ENCODE results near the gene SYTL1. TPM values are rescaled to one million over a fixed set of nuclear protein-coding genes. Genes with fewer than 3 reads are reported as not detected.

Gene SYTL1
- total RNA-seq, 4 donors from 2014 or later, result 12.4 to 23.9 (median 18.4) TPM

DNA sequence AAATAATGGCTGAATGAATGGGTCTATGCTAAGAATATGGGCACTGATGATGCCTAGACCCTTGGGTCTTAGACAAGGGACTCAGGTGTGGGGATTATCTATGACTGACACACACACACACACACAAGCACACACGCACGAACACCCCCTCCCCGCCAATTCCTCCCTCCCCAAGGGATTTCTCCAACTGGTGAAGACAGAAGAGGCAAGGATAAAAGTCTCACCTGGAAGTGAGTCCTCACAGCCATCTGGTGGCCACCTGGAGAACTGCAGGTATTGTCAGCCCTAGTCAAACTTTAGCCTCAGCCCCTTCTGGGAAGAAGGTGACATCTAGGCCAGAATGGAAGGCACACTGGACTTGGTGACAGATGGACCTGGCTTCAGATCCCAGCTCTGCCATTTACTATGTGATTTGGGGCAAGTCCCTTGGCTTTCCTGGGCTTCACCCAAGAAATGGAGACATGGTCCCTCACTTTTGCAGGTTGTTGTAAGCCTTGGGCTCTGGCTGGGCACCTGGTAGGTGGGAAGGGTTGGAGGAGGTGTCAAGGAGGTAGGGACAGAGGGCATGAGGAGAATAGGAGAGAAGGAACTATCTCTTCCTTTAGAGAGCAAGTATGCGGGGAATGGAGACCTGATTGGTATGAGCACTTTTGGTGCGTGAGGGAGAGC, 46.6 kb downstream of the SYTL1 start:
- intact Hi-C loops (cut with DNase I), result no loop called here
- no peaks in the 10 kb centered on the region for H3K9me3 ChIP-seq
- H3K4me3 ChIP-seq (replicated peaks in 1 of 3), result no peak overlapping the region
- peak; percentile 79 to 85 for DNase-seq
- TF ChIP-seq, protein P1, sequence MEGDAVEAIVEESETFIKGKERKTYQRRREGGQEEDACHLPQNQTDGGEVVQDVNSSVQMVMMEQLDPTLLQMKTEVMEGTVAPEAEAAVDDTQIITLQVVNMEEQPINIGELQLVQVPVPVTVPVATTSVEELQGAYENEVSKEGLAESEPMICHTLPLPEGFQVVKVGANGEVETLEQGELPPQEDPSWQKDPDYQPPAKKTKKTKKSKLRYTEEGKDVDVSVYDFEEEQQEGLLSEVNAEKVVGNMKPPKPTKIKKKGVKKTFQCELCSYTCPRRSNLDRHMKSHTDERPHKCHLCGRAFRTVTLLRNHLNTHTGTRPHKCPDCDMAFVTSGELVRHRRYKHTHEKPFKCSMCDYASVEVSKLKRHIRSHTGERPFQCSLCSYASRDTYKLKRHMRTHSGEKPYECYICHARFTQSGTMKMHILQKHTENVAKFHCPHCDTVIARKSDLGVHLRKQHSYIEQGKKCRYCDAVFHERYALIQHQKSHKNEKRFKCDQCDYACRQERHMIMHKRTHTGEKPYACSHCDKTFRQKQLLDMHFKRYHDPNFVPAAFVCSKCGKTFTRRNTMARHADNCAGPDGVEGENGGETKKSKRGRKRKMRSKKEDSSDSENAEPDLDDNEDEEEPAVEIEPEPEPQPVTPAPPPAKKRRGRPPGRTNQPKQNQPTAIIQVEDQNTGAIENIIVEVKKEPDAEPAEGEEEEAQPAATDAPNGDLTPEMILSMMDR (IDR thresholded peaks at IDR 0.05), result peak; percentile 77 to 95 (median 88)
- TF ChIP-seq POLR2A (IDR thresholded peaks at IDR 0.05), result no peak
- peaks cover 13 to 19% of the 10 kb centered on the region in 2 donors for H3K4me1 ChIP-seq
- H3K36me3 ChIP-seq, result no peaks in the 10 kb centered on the region
- H3K27ac ChIP-seq, result peak overlapping the region in 2 of 3 donors; percentile 24 to 53
- 36 to 39% methylated on average over 5 of the region's 5 CpGs for WGBS, 2 donors
- no peaks in the 10 kb centered on the region for H3K27me3 ChIP-seq

DNA sequence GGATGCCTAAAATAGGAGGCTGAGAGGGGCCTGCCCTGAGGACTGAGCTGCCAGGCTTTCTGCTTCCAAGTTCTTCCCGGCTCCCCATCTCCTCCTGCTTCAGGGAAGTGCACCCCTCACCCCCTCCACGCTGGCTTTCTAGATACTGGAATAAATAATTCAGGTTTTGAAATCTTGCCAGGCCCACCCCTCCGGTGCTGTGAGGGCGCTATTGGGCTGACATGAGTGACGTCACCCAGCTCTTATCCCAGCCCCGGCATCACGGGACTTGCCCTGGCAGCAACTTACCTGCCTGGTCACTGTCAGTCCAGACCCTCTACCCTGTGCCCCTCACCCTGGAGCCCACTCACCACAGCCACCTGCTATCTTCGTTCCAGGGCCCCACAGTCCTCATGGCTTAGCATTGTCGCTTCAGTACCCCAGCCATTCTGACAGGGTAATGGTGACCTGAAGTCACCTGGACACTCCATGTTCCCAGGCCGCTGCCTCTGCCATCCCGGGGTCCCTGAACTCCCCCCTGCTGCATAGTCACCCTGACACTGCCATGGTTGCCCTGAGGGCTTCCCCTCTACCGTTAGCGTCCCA, 49.8 kb downstream of the SYTL1 start:
- peak overlapping the region in 2 of 3 donors; percentile 39 to 40 for H3K27ac ChIP-seq
- H3K27me3 ChIP-seq, result no peaks in the 10 kb centered on the region
- intact Hi-C loops (cut with DNase I), result loop anchor here (5.0 to 10.0 kb wide), 3 partner anchors 34 to 287 kb away; no protein-coding TSS in a partner anchor
- TF ChIP-seq, protein P1 (IDR thresholded peaks at IDR 0.05), result no peak
- peak in 1 of 2 donors; percentile 55 for TF ChIP-seq POLR2A (IDR thresholded peaks at IDR 0.05)
- no peaks in the 10 kb centered on the region for H3K36me3 ChIP-seq
- peak overlapping the region in 1 of 3 donors; percentile 45 for H3K4me3 ChIP-seq (replicated peaks in 1 of 3)
- DNase-seq, result peak; percentile 76 to 77
- H3K4me1 ChIP-seq, result peaks cover 19 to 23% of the 10 kb centered on the region in 2 donors
- H3K9me3 ChIP-seq, result no peaks in the 10 kb centered on the region
- WGBS, 2 donors, result 12 to 13% methylated on average over 12 to 13 of the region's 13 CpGs

DNA sequence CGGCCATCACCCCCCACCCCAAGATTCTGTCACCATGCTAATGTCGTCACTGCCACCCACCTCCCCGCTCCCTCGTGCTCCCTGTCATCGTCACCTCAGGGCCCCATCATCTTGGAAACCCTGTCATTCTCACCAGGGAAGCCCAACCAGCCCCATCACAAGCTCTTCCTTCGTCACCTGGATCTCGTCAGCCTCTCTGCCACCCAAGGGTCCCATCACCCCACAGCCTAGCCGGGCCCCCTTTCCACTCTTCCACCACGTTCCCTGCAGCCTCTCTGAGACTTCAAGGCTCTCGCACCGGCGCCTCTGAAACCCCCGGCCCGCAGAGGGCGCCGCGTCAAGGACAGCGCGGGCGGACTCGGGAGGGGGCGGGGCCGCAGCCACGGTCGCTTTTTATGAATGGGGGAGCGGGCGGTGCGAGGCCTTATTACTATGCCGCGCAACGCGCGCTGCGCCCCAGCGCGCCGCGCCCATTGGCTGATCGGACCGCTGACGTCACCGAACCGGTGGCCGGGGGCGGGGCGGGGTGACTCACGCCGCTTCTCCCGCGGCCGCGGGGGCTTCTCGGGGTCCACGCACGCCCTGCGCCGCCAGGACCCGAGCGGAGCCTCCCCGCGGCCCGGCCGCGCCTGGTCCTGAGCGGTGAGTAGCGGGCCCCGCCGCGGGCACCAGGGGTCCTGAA, 50.4 kb downstream of the SYTL1 start, which contains the start of gene GPR3:
Gene GPR3 (plus strand): TSS at position 527 of the 682 bp plus-strand sequence. CDS start 1,177 bp downstream, outside the sequence.
- no peaks in the 10 kb centered on the region for H3K36me3 ChIP-seq
- peak within 1 kb of the TSS in 2 of 3 donors; percentile 10 to 45 for H3K4me3 ChIP-seq (replicated peaks in 1 of 3)
- peak; percentile 89 to 91 for DNase-seq
- WGBS, 2 donors, result 3 to 7% methylated on average over 18 to 19 of the region's 69 CpGs
- intact Hi-C loops (cut with DNase I), result loop anchor here (5.0 to 10.0 kb wide), 3 partner anchors 35 to 287 kb away; no protein-coding TSS in a partner anchor
- TF ChIP-seq, protein P1 (IDR thresholded peaks at IDR 0.05), result peak in 4 of 6 experiments; percentile 23 to 50 (median 42)
- TF ChIP-seq POLR2A (IDR thresholded peaks at IDR 0.05), result peak in 1 of 2 donors; percentile 30
- H3K27me3 ChIP-seq, result no peaks in the 10 kb centered on the region
- no peaks in the 10 kb centered on the region for H3K9me3 ChIP-seq
- peak within 1 kb of the TSS in 2 of 3 donors; percentile 40 to 58 for H3K27ac ChIP-seq
- H3K4me1 ChIP-seq, result peaks cover 19 to 23% of the 10 kb centered on the region in 2 donors

DNA sequence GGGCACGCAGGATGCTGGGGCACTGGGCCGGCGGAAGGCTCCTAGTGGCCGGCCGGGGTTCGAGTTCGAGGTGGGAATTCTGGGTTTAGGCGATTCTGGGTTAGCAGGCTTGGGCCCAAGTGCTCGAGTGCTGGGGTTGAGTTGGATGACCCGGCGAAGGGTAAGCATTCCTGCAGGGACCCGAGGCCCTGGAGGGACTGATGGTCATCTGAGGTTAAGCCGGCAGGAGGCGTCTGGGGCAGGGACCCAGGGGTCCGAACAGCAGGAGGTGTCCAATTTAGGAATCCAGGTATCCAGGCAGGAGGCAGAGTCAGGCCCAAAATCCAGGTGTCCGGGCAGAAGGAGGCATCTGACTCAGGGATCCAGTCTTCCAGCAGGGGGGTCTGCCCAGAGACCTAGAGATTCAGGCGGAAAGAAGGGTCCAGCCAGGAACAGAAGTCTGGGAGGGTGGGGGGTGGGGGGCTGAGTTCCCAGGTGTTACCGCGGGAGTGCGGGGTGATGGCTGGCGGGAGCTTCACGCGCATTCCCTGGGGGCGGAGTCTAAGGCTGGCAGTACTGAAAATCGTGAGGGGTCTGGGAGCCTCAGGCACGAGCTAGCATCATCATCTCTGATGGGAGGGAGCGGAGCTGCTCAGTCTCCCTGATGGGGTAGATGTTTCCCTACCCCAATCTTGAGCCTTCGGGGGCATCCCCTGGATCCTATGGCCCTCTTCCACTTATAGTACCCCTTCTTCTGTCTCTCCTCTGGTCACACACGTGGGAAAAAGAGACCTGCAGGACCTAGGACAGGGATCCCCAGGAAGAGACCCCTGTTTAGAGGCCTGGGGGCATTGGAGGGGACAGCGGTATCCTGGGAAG, 51.2 kb downstream of the SYTL1 start:
- H3K4me1 ChIP-seq, result peaks cover 19 to 23% of the 10 kb centered on the region in 2 donors
- peak overlapping the region in 2 of 3 donors; percentile 10 to 45 for H3K4me3 ChIP-seq (replicated peaks in 1 of 3)
- WGBS, 2 donors, result 41 to 49% methylated on average over 21 to 23 of the region's 30 CpGs
- H3K27me3 ChIP-seq, result no peaks in the 10 kb centered on the region
- H3K9me3 ChIP-seq, result no peaks in the 10 kb centered on the region
- no peaks in the 10 kb centered on the region for H3K36me3 ChIP-seq
- DNase-seq, result no peak
- TF ChIP-seq POLR2A (IDR thresholded peaks at IDR 0.05), result no peak
- TF ChIP-seq, protein P1 (IDR thresholded peaks at IDR 0.05), result peak in 1 of 6 experiments; percentile 13
- intact Hi-C loops (cut with DNase I), result loop anchor here (5.0 to 10.0 kb wide), 3 partner anchors 36 to 288 kb away; no protein-coding TSS in a partner anchor
- peak overlapping the region in 2 of 3 donors; percentile 28 to 58 for H3K27ac ChIP-seq

Measured in thyroid gland (tissue), 4 donors.